NOMO-1 (cell line): Measurements from ENCODE around the gene VWA3A.
"Not testable (repeated sequence)": the region's sequence is repeated elsewhere in the genome, so short reads cannot be mapped to it uniquely, and the experiment has no call there.

Experiments
- DNase-seq, 2 experiments: peaks; one replicate each; lab custom pipeline; 2025; ENCODE audit not compliant: unreplicated experiment in 2 of 2; lab: John Stamatoyannopoulos, UW

Gene VWA3A

DNA sequence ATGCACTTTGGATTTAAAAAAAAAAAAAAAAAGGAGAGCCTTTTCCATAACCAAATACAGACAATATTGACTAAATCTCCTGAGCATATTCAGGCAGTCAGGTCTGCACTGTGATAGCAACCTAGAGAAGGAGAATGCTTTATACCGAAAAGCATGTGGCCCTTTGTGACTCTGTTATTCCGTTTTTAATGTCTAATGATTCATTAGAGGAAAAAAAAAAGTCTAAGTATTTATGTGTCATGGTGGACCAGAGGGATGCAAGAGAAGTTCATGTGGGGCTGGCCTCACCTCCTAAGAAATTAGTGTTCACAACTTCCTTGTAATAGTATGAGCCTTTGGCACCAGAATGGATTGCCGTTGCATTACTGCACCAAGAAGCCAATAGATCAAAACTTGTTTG, 11.3 kb upstream of the VWA3A start:
- DNase-seq: no peak

DNA sequence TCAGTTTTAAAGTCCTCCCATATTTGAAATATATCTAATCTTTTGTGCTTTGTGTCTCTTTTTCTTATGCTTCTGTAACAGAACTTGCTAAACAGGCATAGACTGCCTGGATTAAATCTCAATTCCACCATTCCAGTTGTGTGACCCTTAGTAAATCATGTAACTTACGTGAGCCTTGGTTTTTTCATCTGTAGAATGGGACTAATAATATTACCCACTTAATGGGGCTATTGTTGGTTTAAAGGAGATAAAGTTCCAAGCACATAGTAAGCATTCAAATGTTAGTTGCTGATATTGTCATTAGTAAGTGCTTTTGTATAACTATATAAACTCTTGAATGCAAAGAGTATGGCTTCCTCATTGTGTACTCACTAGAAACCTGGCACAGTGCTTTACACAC, 5.9 kb upstream of the VWA3A start:
- no peak for DNase-seq

DNA sequence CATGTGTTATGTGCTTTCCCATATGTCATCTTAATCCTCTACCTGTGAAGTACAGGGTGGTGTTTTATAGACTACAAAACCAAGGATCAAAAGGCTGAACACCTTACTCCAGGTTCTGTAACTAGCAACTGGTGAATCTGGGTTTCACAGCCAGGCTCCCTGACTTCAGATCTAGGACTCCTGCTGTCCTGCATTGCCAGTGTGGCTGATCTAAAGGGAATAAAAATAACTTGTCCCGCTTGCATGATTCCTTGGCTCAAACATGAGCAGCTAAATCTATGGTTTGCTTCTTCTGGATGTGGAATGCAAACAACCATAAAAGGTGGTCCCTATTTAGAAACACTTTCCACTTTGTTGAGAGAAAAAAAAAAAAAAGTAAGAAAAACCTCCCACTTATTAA, 3.7 kb upstream of the VWA3A start:
- DNase-seq: no peak

DNA sequence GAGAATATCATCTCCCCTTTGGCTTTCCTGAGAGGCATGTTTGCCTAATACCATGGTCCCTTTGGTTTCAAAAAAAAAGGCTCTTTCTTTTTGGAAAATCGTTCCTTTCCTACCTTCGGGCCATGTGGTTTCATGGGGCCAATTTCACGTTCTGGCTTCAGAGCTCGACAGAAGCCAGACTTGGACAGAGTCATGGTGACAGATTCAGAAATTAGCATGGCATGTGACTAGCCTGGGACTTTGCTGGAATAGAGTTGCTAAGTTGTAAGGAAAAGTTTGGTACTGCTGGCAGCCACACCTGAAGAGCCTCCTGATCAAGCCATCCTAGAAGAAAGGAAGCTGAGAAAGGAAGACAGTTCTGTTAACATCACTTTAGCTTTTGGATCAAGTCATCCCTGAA, 2.4 kb upstream of the VWA3A start:
- DNase-seq: no peak

DNA sequence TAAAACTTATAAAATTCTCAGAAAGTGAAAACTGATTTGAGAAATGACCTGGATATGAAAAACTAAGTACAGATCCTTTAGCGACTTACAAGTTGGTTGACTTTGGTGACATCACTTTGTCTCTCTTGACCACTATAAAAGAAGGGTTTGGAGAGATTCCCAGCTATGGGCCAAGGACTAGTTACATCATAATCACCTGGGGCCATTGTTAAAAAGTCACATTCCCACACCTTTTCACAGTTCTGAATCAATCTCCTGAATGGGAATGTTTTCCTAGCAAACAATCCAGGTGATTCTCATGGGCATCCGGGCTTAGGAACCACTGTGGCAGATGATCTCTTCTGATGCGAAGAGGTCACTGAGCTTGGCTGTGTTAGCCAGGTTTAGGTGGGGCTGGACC, 620 bp upstream of the VWA3A start:
- no peak for DNase-seq

DNA sequence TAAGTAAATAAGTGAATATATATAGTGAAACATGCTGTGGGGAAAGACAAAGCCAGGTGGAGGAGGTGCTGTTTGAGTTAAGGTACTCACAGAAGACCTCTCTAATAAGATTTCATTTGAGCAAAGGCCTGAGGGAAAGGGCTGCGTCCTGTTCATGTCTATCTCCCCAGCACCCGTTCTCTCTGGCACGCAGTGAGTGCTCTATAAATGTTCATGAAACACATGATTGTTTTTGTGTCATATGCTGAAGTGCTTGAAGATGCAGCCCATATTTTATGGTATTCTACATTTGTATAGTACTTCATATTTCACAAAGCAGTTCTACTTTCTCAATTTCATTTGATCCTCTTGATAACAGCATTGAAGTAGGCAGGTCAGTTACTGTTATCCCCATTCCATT, 990 bp downstream of the VWA3A start:
- DNase-seq: no peak

DNA sequence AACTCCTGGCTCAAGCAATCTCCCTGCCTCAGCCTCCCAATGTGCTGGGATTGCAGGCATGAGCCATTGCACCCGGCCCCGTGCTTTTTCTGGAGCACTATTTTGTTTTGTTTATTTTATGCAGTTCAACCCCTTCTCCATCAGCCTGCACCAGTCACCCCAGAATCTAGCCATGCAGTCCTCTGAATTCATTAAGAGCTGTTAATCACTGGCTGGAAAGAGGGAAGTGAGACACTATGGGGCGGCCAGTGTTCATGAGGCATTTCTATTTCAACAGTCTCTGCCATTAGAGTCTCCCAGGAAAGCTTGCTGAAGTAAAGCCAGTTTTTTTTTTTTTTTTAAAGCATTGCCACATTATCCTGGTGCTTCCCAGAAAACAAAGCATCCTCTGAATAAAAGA, 1.7 kb downstream of the VWA3A start:
- DNase-seq: peak; percentile 28 to 78

DNA sequence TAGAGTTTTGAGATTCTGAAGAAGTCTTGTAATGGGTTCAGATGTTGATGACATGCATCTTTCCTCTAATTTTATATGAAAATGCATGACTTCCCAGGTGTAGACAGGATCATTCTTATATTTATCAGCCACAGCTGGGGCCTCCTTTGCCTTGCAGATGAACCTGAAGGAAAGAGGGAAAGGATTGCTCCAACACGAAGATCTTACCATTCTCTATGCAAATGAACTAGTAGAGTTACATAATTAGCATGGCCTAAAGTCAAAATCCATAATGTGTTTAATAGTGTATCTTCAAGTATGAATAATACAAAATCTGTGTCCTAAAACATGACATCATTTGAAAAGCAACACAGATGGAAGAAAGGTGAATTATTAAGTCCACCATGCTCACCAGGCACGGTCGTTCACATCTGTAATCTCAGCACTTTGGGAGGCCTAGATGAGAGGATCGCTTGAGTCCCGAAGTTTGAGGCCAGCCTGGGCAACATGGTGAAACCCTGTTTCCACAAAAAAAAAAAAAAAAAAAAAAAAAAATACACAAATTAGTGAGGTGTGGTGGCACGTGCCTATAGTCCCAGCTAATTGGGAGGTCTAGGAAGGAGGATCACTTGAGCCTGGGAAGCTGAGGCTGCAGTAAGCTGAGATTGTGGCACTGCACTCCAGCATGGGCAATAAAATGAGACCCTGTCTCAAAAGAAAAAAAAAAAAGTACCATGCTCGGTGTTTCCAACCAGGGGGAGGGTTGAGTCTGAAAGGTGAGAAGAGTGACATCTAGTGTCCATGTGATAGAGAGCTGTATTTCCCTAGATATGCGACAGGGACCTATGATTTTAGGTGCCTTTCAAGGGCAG, 6.3 kb downstream of the VWA3A start:
- peak in 1 of 2 experiments; percentile 63 for DNase-seq

DNA sequence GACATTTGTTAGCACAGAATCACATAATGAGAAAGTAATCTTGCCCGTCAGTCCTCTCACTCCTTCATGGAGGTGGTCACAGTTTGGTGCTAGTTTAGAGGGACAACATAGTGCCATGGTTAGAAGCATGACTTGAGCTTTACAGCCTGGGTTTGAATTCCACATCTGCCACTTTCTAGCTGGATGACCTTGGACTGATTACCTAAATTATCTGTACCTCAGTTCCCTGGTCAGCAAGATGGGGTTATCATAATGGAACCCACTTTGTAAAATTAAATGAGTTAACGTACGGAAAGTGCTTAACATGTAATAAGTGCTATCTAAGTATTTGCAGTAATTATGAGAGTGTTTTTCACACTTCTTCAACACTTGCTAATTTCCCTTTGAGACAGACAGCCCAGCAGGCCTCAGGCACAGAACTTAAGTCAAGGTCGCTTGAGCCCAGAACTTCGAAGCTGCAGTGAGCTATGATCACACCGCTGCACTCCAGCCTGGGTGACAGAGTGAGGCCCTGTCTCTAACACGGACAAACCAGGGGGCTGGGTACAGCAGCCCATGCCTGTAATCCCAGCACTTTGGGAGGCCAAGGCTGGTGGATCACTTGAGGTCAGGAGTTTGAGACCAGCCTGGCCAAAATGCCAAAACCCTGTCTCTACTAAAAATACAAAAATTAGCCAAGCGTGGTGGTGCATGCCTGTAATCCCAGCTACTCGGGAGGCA, 7.1 kb downstream of the VWA3A start:
- DNase-seq: no peak

DNA sequence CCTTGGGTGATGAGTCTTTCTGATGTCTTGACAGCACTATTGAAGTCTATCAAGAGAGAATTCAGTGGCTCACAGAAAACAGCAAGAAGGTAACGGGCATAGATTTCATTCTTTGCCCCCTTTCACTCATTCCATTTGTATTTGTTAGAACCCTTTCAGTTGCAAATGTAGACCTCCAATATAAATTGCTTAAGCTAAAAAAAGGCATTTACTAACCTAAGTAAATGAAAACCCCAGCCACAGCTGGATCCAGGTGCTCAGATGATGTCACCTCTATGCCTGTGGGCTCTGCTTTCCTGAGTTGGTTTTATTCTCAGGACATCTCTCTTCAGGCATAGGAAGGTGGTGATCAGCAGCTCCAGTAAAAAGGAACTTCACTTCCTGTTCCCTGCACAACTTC, 11.1 kb downstream of the VWA3A start:
- DNase-seq: no peak

DNA sequence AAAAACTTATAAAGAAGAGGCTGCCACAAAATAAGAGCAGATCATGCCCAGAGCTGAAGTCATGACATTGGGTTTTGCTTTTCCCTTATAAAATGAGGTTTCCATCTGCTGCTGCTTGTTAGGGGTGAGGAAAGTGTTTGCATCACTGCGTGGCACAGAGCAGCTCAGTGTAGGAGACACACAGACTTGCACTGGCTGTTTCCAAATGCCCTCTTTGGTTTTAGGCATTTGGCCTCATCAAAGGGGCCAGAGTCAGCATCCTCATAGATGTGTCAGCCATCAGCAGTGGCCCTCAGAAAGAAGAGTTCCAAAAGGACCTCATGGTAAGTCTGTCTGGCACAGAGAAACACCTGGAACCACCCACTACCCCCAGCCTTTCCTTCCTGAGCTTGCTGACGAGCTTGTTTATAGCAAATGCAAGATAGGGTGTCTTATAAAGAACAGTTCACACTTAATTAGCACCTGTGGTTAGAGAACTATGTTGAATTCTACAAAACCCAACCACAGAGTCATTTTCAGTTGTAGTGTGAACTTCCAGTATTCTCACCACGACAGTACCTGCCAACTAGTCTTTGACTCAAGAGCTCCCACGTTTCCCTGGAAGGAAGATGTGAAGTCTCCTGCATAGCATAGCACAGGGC, 17.0 kb downstream of the VWA3A start:
- DNase-seq: no peak

DNA sequence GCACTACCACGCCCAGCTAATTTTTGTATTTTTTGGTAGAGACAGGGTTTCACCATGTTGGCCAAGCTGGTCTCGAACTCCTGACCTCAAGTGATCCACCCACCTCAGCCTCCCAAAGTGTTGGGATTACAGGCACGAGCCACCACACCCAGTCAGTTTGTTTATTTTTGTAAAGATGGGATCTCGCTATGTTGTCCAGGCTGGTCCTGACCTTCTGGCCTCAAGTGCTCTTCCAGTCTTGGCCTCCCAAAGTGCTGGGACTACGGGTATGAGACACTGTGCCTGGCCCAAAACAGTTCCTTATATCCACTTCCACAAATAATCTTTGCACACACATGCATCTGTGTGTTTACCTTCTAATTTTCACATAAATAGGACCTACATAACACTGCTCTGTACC, 19.3 kb downstream of the VWA3A start:
- not testable (repeated sequence) for DNase-seq

DNA sequence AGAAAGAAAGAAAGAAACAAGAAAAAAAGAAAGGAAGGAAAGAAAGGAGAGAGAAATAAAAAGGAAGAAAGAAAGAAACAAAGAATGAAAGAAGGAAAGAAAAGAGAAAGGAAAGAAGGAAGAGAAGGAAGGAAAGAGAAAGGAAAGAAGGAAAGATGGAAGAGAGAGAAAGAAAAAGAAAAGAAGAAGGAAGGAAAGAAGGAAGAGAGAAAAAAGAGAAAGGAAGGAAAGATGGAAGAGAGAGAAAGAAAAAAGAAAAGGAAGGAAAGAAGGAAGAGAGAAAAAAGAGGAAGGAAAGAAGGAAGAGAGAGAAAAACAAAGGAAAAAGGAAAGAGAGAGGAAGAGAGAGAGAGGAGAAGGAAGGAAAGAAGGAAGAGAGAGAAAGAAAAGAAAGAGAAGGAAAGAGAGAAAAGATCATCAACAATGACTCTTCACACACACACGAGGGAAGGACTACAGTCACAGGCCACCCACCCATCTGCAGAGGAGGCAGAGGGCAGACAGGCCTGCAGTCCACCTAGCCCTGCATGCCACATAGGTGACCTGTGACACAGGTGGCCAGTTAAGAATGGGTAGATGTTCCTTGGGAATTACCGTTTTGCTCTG, 23.9 kb downstream of the VWA3A start:
- DNase-seq: no peak

DNA sequence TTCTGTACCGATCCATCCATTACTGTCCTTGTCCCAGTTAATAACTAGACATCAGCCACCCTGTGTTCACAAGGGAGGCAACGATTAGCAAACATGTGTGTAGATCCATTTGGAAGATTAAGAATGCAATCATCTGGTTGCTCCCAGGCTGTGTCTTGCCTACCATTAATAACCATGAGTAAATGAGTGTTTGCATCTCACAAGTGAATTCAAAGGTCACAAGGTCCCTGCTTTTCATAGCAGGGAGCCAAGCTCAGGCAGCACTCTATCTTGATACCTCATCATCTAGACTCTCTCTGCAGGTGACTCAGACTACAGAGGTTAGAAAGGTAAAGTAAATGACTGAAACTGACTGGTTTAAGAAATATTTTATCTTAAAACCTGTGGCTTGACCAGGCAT, 25.3 kb downstream of the VWA3A start:
- no peak for DNase-seq

DNA sequence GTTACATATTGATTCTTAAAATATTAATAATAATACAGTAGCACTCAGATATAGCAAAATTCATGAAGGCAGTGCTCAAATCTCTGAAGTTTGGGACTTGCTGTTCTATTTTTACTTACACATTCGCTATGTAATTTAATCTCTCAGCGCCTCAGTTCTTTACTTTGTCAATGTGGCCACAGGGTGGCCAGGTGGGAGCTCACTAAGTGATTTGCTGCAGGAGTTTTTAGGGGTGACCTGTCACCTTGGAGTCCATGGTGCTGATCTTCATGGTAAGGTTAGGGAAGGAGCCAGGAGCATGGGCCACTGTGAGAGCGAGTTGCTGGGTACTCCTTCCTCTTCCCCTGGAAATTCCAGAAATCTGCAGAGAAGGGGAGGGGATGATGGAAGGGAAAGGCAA, 28.1 kb downstream of the VWA3A start:
- no peak for DNase-seq

DNA sequence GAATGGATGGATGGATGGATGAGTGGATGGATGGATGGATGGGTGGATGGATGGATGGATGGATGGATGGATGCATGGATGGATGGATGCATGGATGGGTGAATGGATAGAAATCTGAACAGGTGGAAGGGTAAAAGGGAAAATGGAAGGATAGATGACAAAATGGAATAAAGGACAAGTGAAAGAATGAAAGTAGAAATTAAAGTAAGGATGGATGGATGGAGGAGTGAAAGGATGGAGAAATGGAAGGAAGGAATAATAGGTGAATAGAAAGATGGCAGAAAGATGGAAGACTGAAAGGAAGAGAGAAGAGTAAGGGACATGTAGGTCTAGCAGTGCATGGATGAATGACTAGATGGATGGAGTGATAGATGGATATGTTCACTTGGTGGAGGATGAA, 29.9 kb downstream of the VWA3A start:
- no peak for DNase-seq

DNA sequence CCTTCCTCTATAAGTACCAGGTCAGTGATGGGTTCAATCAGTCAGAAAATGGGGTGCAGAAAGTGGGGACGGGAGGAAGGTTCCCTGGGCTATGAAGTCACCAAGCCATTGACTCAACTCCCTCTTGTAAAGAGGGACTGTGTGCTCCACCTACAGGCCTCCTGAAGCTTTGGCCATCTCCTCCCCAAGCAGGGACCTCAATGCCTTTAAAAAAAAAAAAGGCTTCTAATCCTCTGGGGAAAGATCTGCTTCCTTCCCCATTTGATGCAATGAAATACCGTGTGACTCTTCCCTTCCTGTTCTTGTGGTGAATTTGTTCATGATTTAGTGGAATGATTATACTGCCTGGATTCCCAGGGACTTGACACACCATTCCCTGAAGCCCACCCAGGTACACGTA, 30.8 kb downstream of the VWA3A start:
- peak; percentile 38 to 46 for DNase-seq

DNA sequence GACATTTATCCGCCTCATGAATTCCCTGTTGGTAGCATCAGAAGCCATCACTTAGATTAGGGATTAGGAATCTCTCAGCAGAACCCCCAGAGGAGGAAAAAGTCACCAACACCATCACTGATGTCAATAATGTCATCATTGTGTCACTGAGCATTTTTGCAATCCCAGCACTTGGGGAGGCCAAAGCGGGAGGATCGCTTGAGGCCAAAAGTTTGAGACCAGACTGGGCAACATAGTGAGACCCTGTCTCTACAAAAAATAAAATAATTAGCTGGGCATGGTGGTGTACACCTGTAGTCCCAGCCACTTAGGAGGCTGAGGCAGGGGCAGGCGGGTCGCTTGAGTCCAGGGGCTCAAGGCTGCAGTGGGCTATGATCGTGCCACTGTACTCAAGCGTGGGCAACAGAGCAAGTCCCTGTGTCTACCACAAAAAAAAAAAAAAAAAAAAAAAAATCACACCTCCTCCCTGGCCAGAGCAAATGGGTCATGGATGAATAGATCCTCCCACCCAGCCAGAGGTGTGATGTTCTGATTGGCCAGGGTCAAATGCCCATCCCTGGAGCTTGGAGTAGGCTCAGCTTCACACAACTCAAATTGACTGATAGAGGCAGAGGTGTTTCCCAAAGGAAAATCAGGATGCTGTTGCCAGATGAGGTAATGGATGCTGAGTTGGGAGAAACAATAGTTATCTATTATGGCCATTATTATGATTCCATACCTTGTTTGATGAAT, 31.6 kb downstream of the VWA3A start:
- DNase-seq: no peak

DNA sequence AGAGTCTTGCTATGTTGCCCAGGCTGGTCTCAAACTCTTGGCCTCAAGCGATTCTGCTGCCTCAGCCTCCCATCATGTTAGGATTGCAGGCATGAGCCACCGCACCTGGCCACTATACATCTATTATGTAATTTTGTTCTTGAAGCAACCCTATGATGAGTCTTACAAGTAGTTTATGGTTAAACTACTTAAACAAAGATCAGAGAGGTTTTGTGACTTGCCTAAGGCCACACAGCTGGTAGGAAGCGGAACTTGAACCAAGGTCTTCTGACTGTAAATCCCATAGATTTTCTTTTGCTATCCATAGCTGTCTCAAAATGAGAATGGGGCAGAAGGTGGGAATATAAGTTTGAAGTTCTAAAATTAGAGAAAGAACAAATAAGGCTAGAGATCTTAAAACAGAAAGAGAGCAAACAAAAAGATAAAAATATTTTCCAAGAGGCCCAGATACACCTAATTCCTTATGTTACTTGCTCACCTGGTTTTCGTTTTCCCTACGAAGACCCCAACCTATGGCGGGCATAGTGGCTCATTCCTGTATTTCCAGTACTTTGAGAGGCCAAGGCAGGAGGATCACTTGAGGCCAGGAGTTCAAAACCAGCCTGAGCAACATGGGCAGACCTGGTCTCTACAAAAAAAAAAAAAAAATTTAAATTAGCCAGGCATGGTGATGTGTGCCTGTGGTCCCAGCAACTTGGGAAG, 32.4 kb downstream of the VWA3A start:
- DNase-seq: no peak

DNA sequence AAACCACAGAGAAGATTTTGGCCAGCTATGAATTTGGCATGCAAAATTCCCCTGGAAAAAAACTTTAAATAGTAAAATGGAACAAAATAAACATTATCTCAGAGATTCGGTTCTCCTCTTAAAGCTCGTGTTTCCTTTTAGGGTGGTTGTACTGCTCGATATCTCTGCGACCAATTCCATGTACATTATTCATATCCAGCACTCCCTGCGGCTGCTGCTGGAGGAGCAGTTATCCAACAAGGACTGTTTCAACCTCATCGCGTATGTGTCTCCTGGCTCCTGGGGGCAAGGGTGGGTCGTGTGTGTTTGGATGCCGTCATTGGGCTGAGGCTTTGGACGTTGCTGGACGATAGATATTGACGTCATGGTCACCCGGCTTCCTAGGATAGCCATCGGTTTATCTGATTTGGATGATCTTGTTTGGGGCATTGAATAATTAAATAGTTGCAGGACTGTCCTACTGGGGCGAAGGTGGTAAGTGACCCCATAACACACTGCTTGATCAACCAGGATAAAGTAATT, 33.8 kb downstream of the VWA3A start:
- DNase-seq: no peak
